Peyer's patch (tissue), 4 donors: ENCODE measurements around the gene TAF1C.

Source experiments
- CTCF ChIP-seq, 6 experiments: fragments of 450-650 bp in 4 of 6; fragments of 200-600 bp in 2 of 6; sonication (generic) in 1 of 6; IDR thresholded peaks; one replicate each; pipeline ENCODE4 v1.5.1; 2017 to 2019; ENCODE audit warnings: antibody characterized with exemption in 6 of 6, mild to moderate bottlenecking in 3 of 6, moderate library complexity in 1 of 6
- POLR2A ChIP-seq, 2 donors: fragments of 450-650 bp; IDR thresholded peaks; one replicate each; pipeline ENCODE4 v1.5.1; 2017; ENCODE audit warnings: antibody characterized with exemption in 2 of 2, mild to moderate bottlenecking in 2 of 2, moderate library complexity in 2 of 2

DNA sequence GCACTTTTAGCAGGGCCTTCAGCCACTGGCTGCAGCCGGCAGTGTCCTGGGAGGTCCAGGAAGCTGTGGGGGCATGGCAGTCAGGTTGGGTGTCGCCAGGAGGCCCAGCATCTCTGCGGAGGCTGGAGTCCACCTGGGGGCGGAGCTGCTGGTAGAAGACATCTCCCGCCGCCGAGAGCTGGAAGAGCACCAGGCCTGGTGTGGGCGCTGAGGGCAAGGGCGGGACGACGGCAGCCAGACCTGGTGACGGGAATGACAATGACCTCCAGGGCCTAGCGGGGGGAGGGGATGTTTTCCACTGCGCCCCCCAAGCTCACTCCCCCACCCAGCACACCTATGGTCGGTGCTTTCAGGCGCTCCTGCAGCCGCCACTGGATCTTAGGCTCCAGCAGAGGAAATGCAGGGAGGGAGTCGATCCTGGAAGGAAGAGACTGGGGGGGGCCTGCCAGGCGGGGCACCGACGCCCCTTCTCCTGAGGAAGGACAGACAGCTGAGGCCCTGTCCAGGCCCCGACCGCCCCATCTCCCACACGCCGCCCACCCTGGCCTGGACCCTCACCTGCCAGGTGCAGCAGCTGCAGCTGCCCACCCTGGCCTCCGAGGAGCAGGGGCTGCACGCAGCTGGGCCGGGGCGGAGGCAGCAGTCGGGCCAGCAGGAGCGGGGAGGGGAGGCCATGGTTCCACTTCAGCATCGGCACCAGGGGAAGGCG, 7.1 kb downstream of the TAF1C start:
- TF ChIP-seq POLR2A (IDR thresholded peaks at IDR 0.05) = no peak
- TF ChIP-seq CTCF (IDR thresholded peaks at IDR 0.05) = no peak
